ENCODE data around the gene TMEM114. TPM values are rescaled to one million over a fixed set of nuclear protein-coding genes. Genes with fewer than 3 reads are reported as not detected.

TMEM114 gene
- total RNA-seq, 1 experiment from 2014 or later = not detected

DNA sequence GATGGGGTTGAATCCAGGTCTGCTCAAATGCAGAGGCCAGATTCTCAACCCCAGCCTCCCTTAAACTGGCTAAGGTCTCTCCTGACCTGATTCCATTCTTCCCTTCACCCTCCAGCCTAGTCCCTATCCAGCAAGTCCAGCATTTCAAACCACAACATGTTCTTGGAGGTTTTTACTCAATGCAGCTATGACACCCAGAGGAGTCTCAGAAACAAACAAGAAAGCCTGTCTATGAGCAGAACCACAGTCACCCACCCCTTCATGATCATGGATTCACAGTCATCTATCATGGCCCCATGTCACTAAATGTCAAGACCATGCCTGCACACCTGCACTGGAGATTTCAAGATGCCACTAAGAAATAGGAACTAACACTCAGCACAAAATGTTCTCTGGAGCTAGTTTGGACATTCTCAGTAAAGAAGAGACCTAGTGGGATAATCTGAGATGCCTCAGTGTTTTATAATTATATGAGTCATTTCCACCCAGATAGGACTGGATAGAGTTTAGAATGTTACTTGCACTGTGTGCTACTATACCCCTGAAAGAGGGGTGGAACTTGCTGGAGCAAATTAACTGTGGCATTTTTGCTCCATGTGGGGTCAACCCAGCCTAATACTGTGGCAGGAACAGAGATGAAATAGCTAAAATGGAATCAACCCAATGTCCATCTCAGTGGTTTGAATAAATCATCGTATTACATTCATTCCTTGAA is 21.7 kb upstream of the TMEM114 start:
- peak; percentile 23 for DNase-seq (ENCODE audit: low read depth)

- DNase-seq (ENCODE audit: low read depth) = no peak
Measured at GRCh38 chr16:8611122-8611521, 20.8 kb upstream of the TMEM114 start.

DNA sequence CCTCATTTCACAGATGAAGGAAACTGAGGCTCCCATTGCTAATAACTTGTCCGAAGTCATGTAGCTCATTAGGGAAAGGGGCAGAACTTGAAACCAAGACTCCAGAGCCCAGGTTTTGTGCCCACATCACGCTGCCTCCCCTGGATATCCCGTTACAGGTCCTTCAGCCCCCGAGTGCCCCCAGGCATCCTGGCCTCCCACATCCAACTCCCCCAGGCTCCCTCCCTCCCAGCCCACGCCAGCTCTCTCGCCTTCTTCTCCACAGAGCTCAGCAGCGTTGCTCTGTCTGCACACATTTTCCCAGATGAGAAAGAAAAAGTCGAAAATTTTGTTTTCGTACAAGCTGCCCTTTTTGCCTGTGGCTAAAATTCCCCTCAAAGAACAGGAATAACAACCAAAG is 16.9 kb upstream of the TMEM114 start:
- no peak for DNase-seq (ENCODE audit: low read depth)

- DNase-seq (ENCODE audit: low read depth) = no peak
Measured at GRCh38 chr16:8605554-8605953, 15.2 kb upstream of the TMEM114 start.

- DNase-seq (ENCODE audit: low read depth) = no peak
Measured at GRCh38 chr16:8600144-8600775, 9.9 kb upstream of the TMEM114 start.

GRCh38 chr16:8596581-8596980 is 6.3 kb upstream of the TMEM114 start:
- DNase-seq (ENCODE audit: low read depth) = no peak

GRCh38 chr16:8595783-8596182 is 5.5 kb upstream of the TMEM114 start:
- DNase-seq (ENCODE audit: low read depth) = no peak

DNA sequence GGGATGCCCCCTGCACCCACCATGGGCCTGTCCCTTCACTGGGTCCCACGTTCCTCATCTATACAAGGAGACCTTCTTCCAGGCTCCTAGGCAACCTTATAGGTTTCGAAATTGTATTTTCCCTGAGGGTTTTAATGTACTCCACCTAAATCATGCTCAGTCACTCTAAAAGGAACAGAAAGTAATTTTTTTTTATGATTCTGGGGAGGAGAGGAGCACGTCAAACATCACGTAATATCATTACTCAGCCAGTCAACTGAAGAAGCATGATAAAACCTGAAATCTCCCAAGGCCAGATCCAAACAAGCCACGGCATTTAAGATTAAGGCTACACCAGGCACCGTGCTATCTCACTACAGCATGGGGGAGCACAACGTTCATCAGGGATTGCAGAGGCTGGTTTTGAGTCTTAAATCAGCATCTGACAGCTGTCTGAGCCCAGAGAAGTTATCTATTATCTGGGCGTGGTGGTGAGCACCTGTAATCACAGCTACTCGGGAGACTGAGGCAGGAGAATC is 3.9 kb upstream of the TMEM114 start:
- no peak for DNase-seq (ENCODE audit: low read depth)

DNA sequence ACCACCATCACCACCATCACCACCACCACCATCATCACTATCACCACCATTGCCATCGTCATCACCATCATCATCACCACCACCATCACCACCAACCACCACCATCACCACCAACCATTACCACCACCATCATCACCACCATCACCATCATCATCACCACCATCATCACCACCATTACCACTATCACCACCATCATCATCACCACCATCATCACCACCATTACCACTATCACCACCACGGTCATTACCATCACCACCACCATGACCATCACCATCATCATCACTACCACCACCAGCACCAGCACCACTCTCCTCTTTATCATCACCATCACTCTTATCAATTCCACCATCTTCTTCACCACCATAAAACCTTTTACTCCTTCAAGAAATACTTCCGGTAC is 1.1 kb upstream of the TMEM114 start:
- no peak for DNase-seq (ENCODE audit: low read depth)

DNA sequence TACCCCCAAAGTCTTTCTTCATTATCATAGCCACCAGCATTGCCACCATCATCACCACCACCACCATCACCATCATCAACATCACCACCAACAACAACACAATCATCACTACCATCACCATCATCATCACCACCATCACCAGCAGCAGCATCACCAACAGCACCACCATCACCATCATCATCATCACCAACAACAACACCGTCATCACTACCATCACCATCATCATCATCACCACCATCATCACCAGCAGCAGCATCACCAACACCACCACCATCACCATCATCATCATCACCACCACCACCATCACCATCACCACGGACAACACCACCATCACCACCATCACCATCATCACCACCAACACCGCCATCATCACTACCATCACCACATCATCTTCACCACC is 500 bp upstream of the TMEM114 start:
- DNase-seq (ENCODE audit: low read depth) = no peak

DNA sequence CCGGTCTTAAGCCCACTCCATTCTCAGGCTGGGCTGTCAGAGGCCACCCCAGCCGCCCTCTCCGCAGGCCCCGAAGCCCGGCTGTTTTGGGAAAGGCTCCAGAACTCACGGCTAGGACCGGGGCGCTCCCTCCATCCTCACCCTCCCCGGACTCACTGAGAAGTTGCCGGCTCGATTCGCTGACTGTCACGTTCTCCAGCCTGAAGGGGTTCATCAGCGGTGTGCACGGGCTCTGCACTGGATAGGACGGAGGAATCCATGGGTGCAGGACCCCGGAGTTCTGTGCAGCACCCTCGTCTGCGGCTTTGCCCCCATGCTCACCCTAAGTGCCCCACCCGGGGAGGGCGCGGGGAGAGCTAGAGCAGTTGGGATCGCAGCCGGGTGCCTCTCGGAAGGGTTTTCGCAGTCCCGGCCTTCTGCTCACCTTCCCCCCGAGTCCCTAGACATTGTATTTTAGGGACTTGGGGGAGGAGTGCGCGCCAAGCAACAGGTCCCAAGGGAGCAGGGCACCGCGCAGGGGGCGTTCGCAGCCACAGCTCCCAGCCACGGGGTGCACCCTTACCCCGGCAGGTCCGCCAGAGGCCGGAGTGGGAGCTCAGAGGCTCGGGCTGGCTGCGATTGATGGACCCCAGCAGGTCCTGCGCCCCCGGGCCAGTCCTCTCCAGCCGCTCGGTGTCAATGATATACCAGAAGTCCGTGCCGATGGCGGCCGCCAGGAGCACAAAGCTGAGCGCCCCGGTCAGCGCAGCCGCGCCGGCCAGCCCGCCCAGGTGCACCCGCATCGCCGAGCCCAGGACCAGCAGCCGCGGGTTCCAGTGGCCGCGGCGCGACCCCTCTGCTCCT is 1.0 kb downstream of the TMEM114 start:
- DNase-seq (ENCODE audit: low read depth) = no peak

DNA sequence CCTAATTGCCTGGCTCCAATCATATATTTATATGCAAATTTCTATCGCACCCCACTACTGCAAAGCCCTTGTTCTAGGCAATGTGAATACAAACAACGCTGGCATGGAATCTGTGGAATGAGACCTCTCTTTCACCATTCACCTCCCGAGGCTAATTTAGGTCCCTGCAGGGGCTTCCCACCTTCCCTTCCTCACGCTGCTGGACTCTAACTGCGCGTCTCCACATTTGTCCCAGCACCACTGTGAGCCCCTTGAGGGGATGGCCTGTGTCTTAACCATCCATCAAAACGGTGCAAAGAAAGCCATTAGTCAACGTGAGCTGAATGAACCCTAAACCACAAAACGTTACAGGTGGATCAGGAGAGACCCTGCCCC is 1.6 kb downstream of the TMEM114 start:
- DNase-seq (ENCODE audit: low read depth) = no peak

GRCh38 chr16:8587065-8587464 is 3.2 kb downstream of the TMEM114 start:
- no peak for DNase-seq (ENCODE audit: low read depth)

GRCh38 chr16:8585857-8586256 is 4.5 kb downstream of the TMEM114 start:
- DNase-seq (ENCODE audit: low read depth) = no peak

GRCh38 chr16:8585041-8585440 is 5.3 kb downstream of the TMEM114 start:
- DNase-seq (ENCODE audit: low read depth) = no peak

DNA sequence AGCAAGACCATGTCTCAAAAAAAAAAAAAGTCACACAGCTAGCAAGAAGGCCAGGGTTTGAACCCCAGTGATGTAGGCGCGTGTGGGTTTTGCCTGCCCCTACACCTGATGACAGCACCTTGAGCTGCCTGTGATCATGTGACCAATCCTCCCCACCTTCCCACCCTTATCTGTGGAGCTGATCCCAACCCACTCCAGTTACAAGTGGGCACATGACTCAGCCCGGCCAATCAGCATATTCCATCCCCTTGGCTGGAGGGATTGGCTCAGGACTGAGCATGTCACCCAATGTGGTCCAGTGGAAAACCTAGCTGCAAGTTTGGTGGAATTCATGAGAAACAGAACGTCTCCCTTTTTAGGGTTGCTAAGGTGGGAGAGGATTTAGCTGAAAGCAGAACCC is 6.6 kb downstream of the TMEM114 start:
- no peak for DNase-seq (ENCODE audit: low read depth)

DNA sequence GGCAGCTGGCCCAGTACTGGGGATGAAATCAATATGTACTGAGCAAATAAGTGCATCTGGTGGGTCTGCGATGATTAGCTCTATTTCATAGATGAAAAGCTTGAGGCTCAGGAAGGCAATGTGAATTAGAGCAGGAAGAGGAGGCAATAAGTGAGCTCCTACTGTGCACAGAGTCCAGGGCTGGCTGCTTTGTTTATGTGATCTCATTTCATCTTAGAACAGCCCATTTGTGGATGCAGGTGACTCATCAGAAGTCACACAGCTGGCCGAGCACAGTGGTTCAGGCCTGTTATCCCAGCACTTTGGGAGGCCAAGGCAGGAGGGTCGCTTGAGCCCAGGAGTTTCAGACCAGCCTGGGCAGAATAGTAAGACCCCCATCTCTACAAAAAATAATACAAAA is 7.1 kb downstream of the TMEM114 start:
- peak; percentile 56 for DNase-seq (ENCODE audit: low read depth)

GRCh38 chr16:8581831-8582580 is 8.3 kb downstream of the TMEM114 start:
- DNase-seq (ENCODE audit: low read depth) = no peak

GRCh38 chr16:8579559-8579958 is 10.8 kb downstream of the TMEM114 start:
- DNase-seq (ENCODE audit: low read depth) = no peak

DNA sequence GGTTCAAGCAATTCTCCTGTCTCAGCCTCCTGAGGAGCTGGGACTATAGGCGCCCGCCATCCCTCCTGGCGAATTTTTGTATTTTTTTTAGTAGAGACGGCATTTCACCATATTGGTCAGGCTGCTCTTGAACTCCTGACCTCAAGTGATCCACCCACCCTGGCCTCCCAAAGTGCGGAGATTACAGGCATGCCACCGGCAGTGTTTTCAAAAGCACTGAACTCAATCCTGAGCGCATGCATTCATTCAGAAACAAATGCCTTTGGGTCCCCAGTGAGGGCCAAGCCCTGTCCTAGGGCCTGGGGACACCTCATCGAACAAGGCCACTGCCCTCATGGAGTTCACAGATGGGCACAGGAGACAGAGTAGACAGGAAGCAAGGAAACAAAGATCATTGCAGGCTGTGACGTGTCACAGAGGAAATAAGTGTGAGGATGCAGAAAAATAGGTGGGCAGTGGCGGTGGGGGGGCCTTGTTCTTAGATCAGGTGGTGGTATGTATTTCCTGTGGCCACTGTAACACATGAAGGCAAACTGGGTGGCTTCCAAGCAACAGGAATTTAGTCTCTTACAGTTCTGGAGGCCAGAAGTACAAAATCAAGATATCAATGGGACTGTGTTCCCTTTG is 12.5 kb downstream of the TMEM114 start:
- DNase-seq (ENCODE audit: low read depth) = no peak

Measured in Daoy (cell line).